RWPE1 (cell line): ENCODE results near the gene CRYBA2.

Experiments used
- CTCF ChIA-PET: fragments of 350-600 bp; sonication (Branson Sonifier 250); formaldehyde crosslinking; extraction: SDS; loops from one replicate; lab custom pipeline; 2021; lab: Yijun Ruan, JAX
- POLR2A ChIA-PET: fragments of 400-600 bp; formaldehyde crosslinking; extraction: SDS; loops from one replicate; lab custom pipeline; 2020; ENCODE audit warnings: antibody characterized with exemption; ENCODE audit not compliant: low non-redundant PET; lab: Yijun Ruan, JAX
- DNase-seq: peaks from one replicate; pipeline ENCODE4 v3.0.0; 2012; ENCODE audit warnings: low spot score
- H3K27ac ChIP-seq: fragments of 450-650 bp; 2 replicates; pipeline ENCODE4 v1.5.1; 2017
- CTCF ChIP-seq: fragments of 450-650 bp; conservative IDR thresholded peaks from 2 replicates; pipeline ENCODE4 v1.5.1; 2017; ENCODE audit warnings: low read depth, mild to moderate bottlenecking

The CRYBA2 gene

GRCh38 chr2:219037783-219038499, 44.7 kb upstream of the CRYBA2 start:
- no peak for DNase-seq
- no peak for TF ChIP-seq CTCF
- no peak overlapping the region for H3K27ac ChIP-seq
- CTCF ChIA-PET: interaction anchor here (0.6 to 1.6 kb wide), 5 partner anchors 8 to 95 kb away, joined by 3 to 5 read pairs (median 5); no protein-coding TSS in a partner anchor
- POLR2A ChIA-PET: no interaction called here

- ChIA-PET POLR2A (no interaction called here), CTCF (interaction anchor here (0.7 to 0.8 kb wide), 2 partner anchors 121 to 124 kb away, joined by 6 to 8 read pairs; no protein-coding TSS in a partner anchor)
- no peak for TF ChIP-seq CTCF
- H3K27ac ChIP-seq: no peak overlapping the region
- no peak for DNase-seq
Observed at GRCh38 chr2:219035942-219036341, 42.7 kb upstream of the CRYBA2 start.

- no peak overlapping the region for H3K27ac ChIP-seq
- CTCF ChIA-PET: no interaction called here
- POLR2A ChIA-PET: no interaction called here
- no peak for TF ChIP-seq CTCF
- DNase-seq: no peak
Observed at GRCh38 chr2:219034823-219035222, 41.6 kb upstream of the CRYBA2 start.

- no peak for TF ChIP-seq CTCF
- DNase-seq: no peak
- CTCF ChIA-PET: interaction anchor here (1.0 to 1.3 kb wide), 2 partner anchors 36 to 88 kb away, joined by 4 read pairs; no protein-coding TSS in a partner anchor
- POLR2A ChIA-PET: no interaction called here
- H3K27ac ChIP-seq: no peak overlapping the region
Observed at GRCh38 chr2:219032051-219032745, 39.0 kb upstream of the CRYBA2 start.

GRCh38 chr2:219031005-219031738, 38.0 kb upstream of the CRYBA2 start:
- no peak overlapping the region for H3K27ac ChIP-seq
- no peak for DNase-seq
- CTCF ChIA-PET: interaction anchor here (0.5 to 2.7 kb wide), 6 partner anchors 27 to 104 kb away, joined by 3 to 34 read pairs (median 6); no protein-coding TSS in a partner anchor
- POLR2A ChIA-PET: no interaction called here
- TF ChIP-seq CTCF: no peak
